Right lobe of liver (tissue), 6 donors: ENCODE results near the gene CYFIP2. TPM values are rescaled to one million over a fixed set of nuclear protein-coding genes. Genes with fewer than 3 reads are reported as not detected.

Experiments used
- ATAC-seq, 4 donors: fragments of 200-7000 bp; cut with Tn5 transposase; one replicate each; pipeline ENCODE4 v1.9.1; 2020; ENCODE audit warnings: mild to moderate bottlenecking in 4 of 4, moderate library complexity in 4 of 4
- DNase-seq, 3 donors: peaks; one replicate each; pipeline ENCODE4 v3.0.0-alpha.2; 2020
- H3K27ac ChIP-seq, 3 donors: fragments of 200-600 bp; one replicate each; pipeline ENCODE4 v1.8.0; 2022
- H3K27me3 ChIP-seq, 2 donors: fragments of 200-600 bp; one replicate each; pipeline ENCODE4 v1.8.0; 2022
- H3K36me3 ChIP-seq, 4 donors: fragments of 200-600 bp; sonication (generic) in 1 of 4; one replicate each; pipeline versions ENCODE4 v1.5.1 to v1.8.0; 2017 to 2022; ENCODE audit warnings: control low read depth in 1 of 4
- H3K4me1 ChIP-seq, 4 donors: fragments of 200-600 bp; sonication (generic) in 1 of 4; one replicate each; pipeline versions ENCODE4 v1.5.1 to v1.8.0; 2017 to 2022; ENCODE audit warnings: control low read depth in 1 of 4
- H3K4me3 ChIP-seq, 3 donors: fragments of 200-600 bp; one replicate each; pipeline ENCODE4 v1.8.0; 2022
- H3K9me3 ChIP-seq, 4 donors: fragments of 200-600 bp; sonication (generic) in 1 of 4; one replicate each; pipeline versions ENCODE4 v1.5.1 to v1.8.0; 2017 to 2022; ENCODE audit warnings: control low read depth in 1 of 4
- CTCF ChIP-seq, 4 donors: fragments of 200-600 bp in 3 of 4; fragments of 450-650 bp in 1 of 4; IDR thresholded peaks; one replicate each; pipeline versions ENCODE4 v1.5.1 to v1.8.0; 2016 to 2022; ENCODE audit warnings: antibody characterized with exemption in 4 of 4, mild to moderate bottlenecking in 2 of 4
- POLR2A ChIP-seq: fragments of 450-650 bp; IDR thresholded peaks from one replicate; pipeline ENCODE4 v1.6.1; 2017; ENCODE audit warnings: antibody characterized with exemption, mild to moderate bottlenecking
- WGBS: methylation state at CpG from one replicate; pipeline ENCODE4 v1.1.6; 2018; ENCODE audit warnings: low coverage, low lambda C conversion rate; ENCODE audit not compliant: insufficient coverage; ENCODE audit errors: missing lambda C conversion rate; 5-methylcytosine and 5-hydroxymethylcytosine counted together
- intact Hi-C, 2 donors: fragments of 100-400 bp; cut with DNase I; formaldehyde crosslinking; loops; one replicate each; pipeline versions ENCODE4 v1.11.2 to v1.14.1; 2022
- total RNA-seq, 6 experiments: library from RNA; depleted of rRNA in 2 of 6; stranded (reverse); fragments of >200 nt in 2 of 6; fragmentation: NEBNext Ultra II Directional in 3 of 6; extraction: Animal tissue kit (Norgen Biotek cat#: 25700) in 3 of 6; gene quantifications; one replicate each; pipeline versions ENCODE4 v1.1.0 to v1.2.4, GENCODE V29; 2016 to 2023
- donor health status: DM: no; HTN: yes; CAD: no.
- donor health status: DM: no; HTN: no; CAD: no.
- donor health status: DM: no; HTN: no; CAD: no.
- donor health status: DM: no; HTN: yes; CAD: no.
- donor health status: DM: no; HTN: yes; CAD: no.

Gene CYFIP2
- total RNA-seq, 6 experiments from 2014 or later, result 20.6 to 89.1 (median 49.6) TPM

DNA sequence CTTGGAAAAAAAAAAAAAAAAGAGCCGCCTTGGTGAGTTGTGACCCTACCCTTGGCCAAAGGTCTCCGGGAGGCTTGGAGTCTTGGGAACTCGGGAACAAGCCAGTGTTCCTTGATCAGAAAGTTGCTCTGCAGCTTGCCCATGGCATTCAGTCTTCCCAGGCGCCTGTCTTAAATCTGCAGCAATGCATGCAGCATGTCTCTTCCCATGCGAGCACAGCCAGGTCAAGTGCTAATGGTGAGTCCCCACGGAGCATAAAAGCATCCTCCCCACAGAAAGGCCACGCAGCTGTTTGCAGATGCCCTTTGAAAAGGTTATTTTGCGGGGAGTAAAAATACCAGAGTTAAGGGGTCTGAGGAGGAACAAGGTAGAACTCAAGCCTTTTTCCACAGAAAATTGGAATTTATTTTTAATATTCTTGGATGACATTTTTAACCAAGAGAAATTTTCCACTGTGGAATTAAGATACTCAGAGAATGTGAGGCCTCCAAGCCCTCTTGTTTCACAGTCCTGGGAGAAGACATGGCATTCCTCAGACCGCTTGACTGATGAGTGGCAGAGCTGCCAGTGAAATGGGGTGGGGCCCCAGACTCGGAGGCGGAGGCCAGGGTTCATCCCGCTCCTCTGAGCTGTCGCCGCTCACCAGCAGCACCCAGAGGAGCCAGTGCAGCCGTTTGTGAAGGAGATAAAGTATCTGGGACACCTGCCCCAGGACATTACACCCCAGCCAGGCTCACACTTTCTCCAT lies 81.6 kb downstream of the CYFIP2 start:
- TF ChIP-seq POLR2A (no peak), CTCF (IDR thresholded peaks at IDR 0.05) (no peak)
- ATAC-seq, result peak in 1 of 4 donors; percentile 14
- no peaks in the 10 kb centered on the region for H3K4me1 ChIP-seq
- intact Hi-C loops, result no loop called here
- no peaks in the 10 kb centered on the region for H3K27me3 ChIP-seq
- H3K9me3 ChIP-seq, result no peaks in the 10 kb centered on the region
- DNase-seq, result no peak
- H3K36me3 ChIP-seq, result no peaks in the 10 kb centered on the region
- H3K4me3 ChIP-seq, result no peak overlapping the region
- 95% methylated on average over 5 of the region's 15 CpGs for WGBS
- no peak overlapping the region for H3K27ac ChIP-seq

- H3K27ac ChIP-seq, result no peak overlapping the region
- no CpG with 5 or more reads among the region's 2 CpGs for WGBS
- peak in 1 of 4 donors; percentile 19 for ATAC-seq
- TF ChIP-seq POLR2A (no peak), CTCF (IDR thresholded peaks at IDR 0.05) (no peak)
- H3K27me3 ChIP-seq, result no peaks in the 10 kb centered on the region
- no peak for DNase-seq
- H3K9me3 ChIP-seq, result no peaks in the 10 kb centered on the region
- no peaks in the 10 kb centered on the region for H3K4me1 ChIP-seq
- intact Hi-C loops, result no loop called here
- H3K4me3 ChIP-seq, result no peak overlapping the region
- no peaks in the 10 kb centered on the region for H3K36me3 ChIP-seq
These were observed 82.1 kb downstream of the CYFIP2 start for GRCh38 chr5:157348049-157348400.

DNA sequence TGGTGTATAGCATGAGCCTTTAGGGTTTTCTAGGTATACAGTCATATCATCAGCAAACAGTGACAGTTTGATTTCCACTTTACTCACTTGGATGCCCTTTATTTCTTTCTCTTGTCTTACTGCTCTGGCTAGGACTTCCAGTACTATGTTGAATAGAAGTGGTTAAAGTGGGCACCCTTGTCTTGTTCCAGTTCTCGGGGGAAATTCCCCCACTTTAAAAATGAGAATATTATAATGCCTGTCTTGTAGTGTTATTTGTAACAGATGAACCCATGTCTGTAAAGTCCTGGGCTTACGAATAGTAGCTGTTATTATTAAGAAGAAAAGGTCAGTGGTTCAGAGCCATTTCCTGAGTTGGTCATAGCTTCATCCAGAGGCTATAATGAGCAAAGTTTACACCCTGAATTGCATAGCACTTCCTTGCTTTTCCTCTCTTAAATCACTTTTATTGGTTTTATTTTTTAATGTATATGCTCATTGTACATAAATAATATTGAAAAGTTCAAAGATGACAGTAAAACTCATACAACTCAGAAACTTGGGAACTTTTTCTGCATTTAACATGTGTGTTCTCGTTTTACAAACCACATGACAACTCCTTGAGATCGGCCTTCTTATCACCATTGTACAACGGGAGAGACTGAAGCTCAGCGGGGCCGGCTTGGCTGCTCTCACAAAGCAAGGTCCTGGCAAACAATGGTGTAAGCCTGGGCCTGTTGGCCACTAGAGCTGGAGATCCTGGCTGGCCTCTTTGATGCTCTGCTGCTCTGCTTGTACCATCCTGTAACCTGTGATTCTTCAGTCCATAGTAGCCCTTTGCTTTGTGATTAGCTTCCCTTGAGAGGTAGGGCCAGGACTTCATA lies 85.2 kb downstream of the CYFIP2 start:
- Histone ChIP-seq H3K4me1 (no peaks in the 10 kb centered on the region), H3K9me3 (no peaks in the 10 kb centered on the region), H3K4me3 (no peak overlapping the region), H3K27ac (no peak overlapping the region), H3K36me3 (no peaks in the 10 kb centered on the region), H3K27me3 (no peaks in the 10 kb centered on the region)
- DNase-seq (no peak), ATAC-seq (no peak)
- 40% methylated on average over 7 of the region's 7 CpGs for WGBS
- intact Hi-C loops, result no loop called here
- TF ChIP-seq CTCF (IDR thresholded peaks at IDR 0.05) (no peak), POLR2A (no peak)

- no peak for ATAC-seq
- TF ChIP-seq CTCF (IDR thresholded peaks at IDR 0.05), result no peak
- Histone ChIP-seq H3K4me1 (no peaks in the 10 kb centered on the region), H3K36me3 (no peaks in the 10 kb centered on the region), H3K27ac (no peak overlapping the region), H3K27me3 (no peaks in the 10 kb centered on the region), H3K4me3 (no peak overlapping the region), H3K9me3 (no peaks in the 10 kb centered on the region)
- WGBS, result 83% methylated on average over 1 of the region's 1 CpG
- DNase-seq, result no peak
- intact Hi-C loops, result no loop called here
These were observed 85.8 kb downstream of the CYFIP2 start for GRCh38 chr5:157351802-157352092.
